GM12891 (cell line): ENCODE results near the gene MAX.

Source experiments
- PAX5 ChIP-seq: IDR thresholded peaks from 2 replicates; pipeline ENCODE4 v1.6.1; 2011; ENCODE audit warnings: low read length, moderate library complexity, mild to moderate bottlenecking; ENCODE audit not compliant: insufficient read depth, severe bottlenecking
- POLR2A ChIP-seq: IDR thresholded peaks from 2 replicates; pipeline ENCODE4 v1.6.1; 2011; ENCODE audit warnings: low read depth, low read length, control low read depth
- POLR2AphosphoS5 ChIP-seq: IDR thresholded peaks from 2 replicates; pipeline ENCODE4 v1.6.1; 2011; ENCODE audit warnings: low read depth, low read length, control low read depth
- SPI1 ChIP-seq: IDR thresholded peaks from 2 replicates; pipeline ENCODE4 v1.6.1; 2011; ENCODE audit warnings: low read depth, low read length, control low read depth
- TAF1 ChIP-seq: IDR thresholded peaks from 2 replicates; pipeline ENCODE4 v1.6.1; 2011; ENCODE audit warnings: low read depth, low read length, control low read depth

- TF ChIP-seq POLR2A (no peak), POLR2AphosphoS5 (no peak), PAX5 (no peak), TAF1 (no peak), SPI1 (no peak)
Measured at GRCh38 chr14:65110525-65110924, 8.2 kb upstream of the MAX start.
